Lower lobe of right lung (tissue), 2 donors: ENCODE data around the gene PEF1. TPM values are rescaled to one million over a fixed set of nuclear protein-coding genes. Genes with fewer than 3 reads are reported as not detected.

Experiments
- ATAC-seq, 2 donors: fragments of 200-7000 bp; cut with Tn5 transposase; one replicate each; pipeline ENCODE4 v1.9.1; 2020 to 2022; ENCODE audit warnings: mild to moderate bottlenecking in 2 of 2, moderate library complexity in 2 of 2
- DNase-seq: peaks from one replicate; pipeline ENCODE4 v3.0.0-alpha.2; 2020
- H3K27ac ChIP-seq: fragments of 200-600 bp; one replicate; pipeline ENCODE4 v1.8.0; 2022
- H3K27me3 ChIP-seq: fragments of 200-600 bp; one replicate; pipeline ENCODE4 v1.8.0; 2022; ENCODE audit warnings: low read depth
- H3K36me3 ChIP-seq: fragments of 200-600 bp; one replicate; pipeline ENCODE4 v1.8.0; 2022; ENCODE audit warnings: mild to moderate bottlenecking
- H3K4me1 ChIP-seq: fragments of 200-600 bp; one replicate; pipeline ENCODE4 v1.8.0; 2022
- H3K4me3 ChIP-seq: fragments of 200-600 bp; one replicate; pipeline ENCODE4 v1.8.0; 2022; ENCODE audit warnings: mild to moderate bottlenecking
- H3K9me3 ChIP-seq: fragments of 200-600 bp; one replicate; pipeline ENCODE4 v1.8.0; 2022
- intact Hi-C: fragments of 100-400 bp; cut with DNase I; formaldehyde crosslinking; loops from one replicate; pipeline ENCODE4 v1.11.0; 2022
- total RNA-seq: library from RNA; stranded (reverse); fragmentation: NEBNext Ultra II Directional; extraction: Animal tissue kit (Norgen Biotek cat#: 25700); gene quantifications from one replicate; pipeline ENCODE4 v1.2.1, GENCODE V29; 2021
- TF ChIP-seq, protein P1 (sequence below): fragments of 200-600 bp; IDR thresholded peaks from one replicate; pipeline ENCODE4 v1.8.0; 2022; ENCODE audit warnings: antibody characterized with exemption, mild to moderate bottlenecking
- donor health status: DM: no; HTN: yes; CAD: no; lungs with severe emphysema.

PEF1 gene
- total RNA-seq, 1 donor from 2014 or later, result 61.6 TPM

DNA sequence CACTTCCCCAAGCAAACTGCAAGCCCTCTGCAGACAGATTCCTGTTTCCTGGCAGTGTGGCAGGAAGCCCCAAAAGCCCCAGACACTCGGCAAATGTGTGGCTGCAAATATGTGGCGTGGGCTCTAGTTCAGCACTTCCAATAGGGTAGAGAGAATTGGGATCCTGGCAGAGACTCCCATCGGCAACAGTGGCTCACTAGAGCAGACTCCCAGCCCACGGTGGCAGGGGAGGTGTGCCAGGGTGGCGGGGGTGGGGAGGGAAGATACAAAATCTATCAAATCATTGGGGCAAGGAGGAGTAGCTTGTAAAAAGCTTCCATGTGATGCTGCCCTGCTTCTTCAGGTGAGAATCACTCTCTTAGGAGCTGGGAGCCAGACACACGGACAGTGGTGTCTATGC, 33.3 kb upstream of the PEF1 start:
- H3K9me3 ChIP-seq, result no peaks in the 10 kb centered on the region
- H3K36me3 ChIP-seq, result peaks cover 7% of the 10 kb centered on the region
- TF ChIP-seq, protein P1, sequence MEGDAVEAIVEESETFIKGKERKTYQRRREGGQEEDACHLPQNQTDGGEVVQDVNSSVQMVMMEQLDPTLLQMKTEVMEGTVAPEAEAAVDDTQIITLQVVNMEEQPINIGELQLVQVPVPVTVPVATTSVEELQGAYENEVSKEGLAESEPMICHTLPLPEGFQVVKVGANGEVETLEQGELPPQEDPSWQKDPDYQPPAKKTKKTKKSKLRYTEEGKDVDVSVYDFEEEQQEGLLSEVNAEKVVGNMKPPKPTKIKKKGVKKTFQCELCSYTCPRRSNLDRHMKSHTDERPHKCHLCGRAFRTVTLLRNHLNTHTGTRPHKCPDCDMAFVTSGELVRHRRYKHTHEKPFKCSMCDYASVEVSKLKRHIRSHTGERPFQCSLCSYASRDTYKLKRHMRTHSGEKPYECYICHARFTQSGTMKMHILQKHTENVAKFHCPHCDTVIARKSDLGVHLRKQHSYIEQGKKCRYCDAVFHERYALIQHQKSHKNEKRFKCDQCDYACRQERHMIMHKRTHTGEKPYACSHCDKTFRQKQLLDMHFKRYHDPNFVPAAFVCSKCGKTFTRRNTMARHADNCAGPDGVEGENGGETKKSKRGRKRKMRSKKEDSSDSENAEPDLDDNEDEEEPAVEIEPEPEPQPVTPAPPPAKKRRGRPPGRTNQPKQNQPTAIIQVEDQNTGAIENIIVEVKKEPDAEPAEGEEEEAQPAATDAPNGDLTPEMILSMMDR, result no peak
- no peaks in the 10 kb centered on the region for H3K27me3 ChIP-seq
- DNase-seq, result no peak
- no peaks in the 10 kb centered on the region for H3K4me1 ChIP-seq
- intact Hi-C loops, result no loop called here
- ATAC-seq, result no peak
- H3K4me3 ChIP-seq, result no peak overlapping the region
- H3K27ac ChIP-seq, result no peak overlapping the region

DNA sequence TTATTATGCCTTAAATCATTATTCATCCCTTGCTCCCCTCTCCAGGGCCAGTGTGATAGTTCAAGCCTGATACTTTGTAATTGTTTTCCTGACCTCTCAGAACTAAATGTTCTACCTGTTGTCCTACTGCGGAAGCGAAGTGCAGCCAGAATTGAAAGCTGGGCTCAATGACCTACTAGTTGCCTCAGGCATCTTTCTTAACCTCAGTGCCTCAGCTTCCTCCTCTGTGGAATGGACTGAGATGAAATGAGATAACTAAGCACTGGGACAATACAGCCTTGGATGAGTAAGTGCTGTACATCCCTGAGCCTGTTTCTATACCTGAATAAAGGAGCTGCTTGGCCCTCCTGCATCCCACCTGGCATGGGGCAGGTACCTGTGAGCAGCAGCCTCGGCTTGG, 32.7 kb upstream of the PEF1 start:
- no peaks in the 10 kb centered on the region for H3K4me1 ChIP-seq
- H3K9me3 ChIP-seq, result no peaks in the 10 kb centered on the region
- no peak for ATAC-seq
- intact Hi-C loops, result no loop called here
- TF ChIP-seq, protein P1, result no peak
- H3K36me3 ChIP-seq, result peaks cover 1% of the 10 kb centered on the region
- no peaks in the 10 kb centered on the region for H3K27me3 ChIP-seq
- no peak overlapping the region for H3K27ac ChIP-seq
- no peak overlapping the region for H3K4me3 ChIP-seq
- DNase-seq, result no peak

DNA sequence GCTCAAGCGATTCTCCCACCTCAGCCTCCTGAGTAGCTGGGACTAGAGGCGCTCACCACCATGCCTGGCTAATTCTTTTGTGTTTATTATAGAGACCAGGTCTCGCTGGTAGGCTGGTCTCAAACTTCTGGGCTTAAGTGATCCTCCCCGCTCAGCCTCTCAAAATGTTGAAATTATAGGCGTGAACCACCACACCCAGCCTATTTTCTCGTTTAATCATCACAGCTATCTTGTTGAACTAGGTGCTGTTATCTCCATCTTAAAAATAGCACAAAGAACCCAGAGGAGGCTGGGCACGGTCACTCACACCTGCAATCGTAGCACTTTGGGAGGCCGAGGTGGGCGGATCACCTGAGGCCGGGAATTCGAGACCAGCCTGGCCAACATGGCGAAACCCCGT, 31.1 kb upstream of the PEF1 start:
- Histone ChIP-seq H3K27me3 (no peaks in the 10 kb centered on the region), H3K4me3 (no peak overlapping the region), H3K36me3 (no peaks in the 10 kb centered on the region), H3K4me1 (peaks cover 2% of the 10 kb centered on the region), H3K9me3 (no peaks in the 10 kb centered on the region), H3K27ac (no peak overlapping the region)
- DNase-seq (no peak), ATAC-seq (no peak)
- TF ChIP-seq, protein P1, result no peak
- intact Hi-C loops, result no loop called here

DNA sequence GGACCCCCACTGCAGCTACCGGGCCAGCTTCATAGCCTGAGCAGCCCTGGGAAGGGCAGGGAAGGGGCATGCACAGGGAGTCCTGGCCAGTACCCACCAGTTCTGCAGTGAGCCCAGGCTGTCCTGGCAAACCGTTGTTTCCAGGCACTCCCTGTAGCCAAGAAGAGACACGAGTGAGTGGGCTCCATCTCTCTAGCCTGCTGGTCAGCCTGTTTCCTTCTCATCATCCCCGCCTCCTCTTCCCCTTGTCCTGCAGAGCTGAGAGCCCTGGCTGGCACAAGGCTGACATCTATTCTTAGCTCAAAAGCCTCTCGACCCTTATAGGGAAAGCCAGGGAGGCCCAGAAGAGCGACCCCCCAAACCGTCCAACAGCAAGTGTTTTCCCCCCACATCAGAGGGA, 30.5 kb upstream of the PEF1 start:
- intact Hi-C loops, result no loop called here

DNA sequence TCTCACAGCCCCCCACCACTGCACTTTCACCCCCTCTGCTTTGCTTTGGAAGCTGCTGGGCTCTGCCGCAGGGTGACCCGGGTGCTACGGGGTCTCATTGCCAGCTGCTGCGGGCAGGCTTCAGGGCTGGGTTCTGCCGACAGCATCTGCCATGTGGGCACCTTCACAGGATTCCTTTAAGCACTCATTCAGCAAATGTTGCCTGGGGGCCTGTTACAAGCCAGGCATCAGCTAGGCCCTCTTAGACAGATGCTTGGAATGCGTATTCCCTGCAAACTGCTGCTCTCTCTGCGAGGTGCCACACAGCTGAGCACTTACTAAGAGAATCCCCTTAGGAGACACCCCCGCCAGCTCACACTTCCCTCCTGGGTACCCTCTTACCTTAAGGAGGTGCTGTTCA, 29.9 kb upstream of the PEF1 start:
- Histone ChIP-seq H3K27me3 (no peaks in the 10 kb centered on the region), H3K9me3 (no peaks in the 10 kb centered on the region), H3K4me3 (no peak overlapping the region), H3K27ac (no peak overlapping the region), H3K36me3 (no peaks in the 10 kb centered on the region), H3K4me1 (peaks cover 13% of the 10 kb centered on the region)
- no peak for ATAC-seq
- no peak for DNase-seq
- intact Hi-C loops, result no loop called here
- TF ChIP-seq, protein P1, result no peak

More for the DNA sequence above, 30.5 kb upstream of the PEF1 start:
- H3K4me1 ChIP-seq, result peaks cover 8% of the 10 kb centered on the region
- H3K9me3 ChIP-seq, result no peaks in the 10 kb centered on the region
- no peak for ATAC-seq
- TF ChIP-seq, protein P1, result no peak
- H3K27me3 ChIP-seq, result no peaks in the 10 kb centered on the region
- no peaks in the 10 kb centered on the region for H3K36me3 ChIP-seq
- no peak overlapping the region for H3K4me3 ChIP-seq
- H3K27ac ChIP-seq, result no peak overlapping the region
- DNase-seq, result no peak

DNA sequence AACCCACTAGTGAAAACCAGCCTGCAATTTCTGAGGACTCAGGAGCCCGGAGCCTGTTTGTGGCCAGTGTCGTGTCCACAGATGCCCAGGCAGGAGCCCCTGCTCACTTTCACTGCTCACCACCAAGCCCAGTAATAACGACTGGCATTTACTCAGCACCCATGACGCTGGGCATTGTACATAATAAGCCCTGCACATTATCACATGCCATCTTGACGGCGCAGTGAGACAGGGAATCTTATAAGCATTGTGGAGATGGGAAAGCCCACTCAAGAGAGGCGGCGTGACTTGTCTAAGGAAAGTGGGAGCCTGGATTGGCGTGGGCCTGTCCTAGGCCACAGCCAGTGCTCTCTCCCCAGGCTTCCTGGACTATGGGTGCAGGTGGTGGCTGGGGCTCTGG, 28.8 kb upstream of the PEF1 start:
- intact Hi-C loops, result no loop called here
- no peaks in the 10 kb centered on the region for H3K27me3 ChIP-seq
- no peaks in the 10 kb centered on the region for H3K9me3 ChIP-seq
- ATAC-seq (no peak), DNase-seq (no peak)
- H3K27ac ChIP-seq, result no peak overlapping the region
- H3K4me3 ChIP-seq, result no peak overlapping the region
- no peaks in the 10 kb centered on the region for H3K36me3 ChIP-seq
- TF ChIP-seq, protein P1, result no peak
- peaks cover 16% of the 10 kb centered on the region for H3K4me1 ChIP-seq
